Skeletal muscle tissue (tissue), 4 donors: ENCODE data around the gene CPEB3. TPM values are rescaled to one million over a fixed set of nuclear protein-coding genes. Genes with fewer than 3 reads are reported as not detected.
"Not testable (repeated sequence)": the region's sequence is repeated elsewhere in the genome, so short reads cannot be mapped to it uniquely, and the experiment has no call there.

Experiments
- H3K27ac ChIP-seq: one replicate; pipeline ENCODE4 v1.7.0; 2013; ENCODE audit warnings: mild to moderate bottlenecking, low read depth, low read length, inconsistent platforms
- H3K27me3 ChIP-seq, 3 donors: one replicate each; pipeline ENCODE4 v1.7.0; 2013; ENCODE audit warnings: low read length in 3 of 3; ENCODE audit not compliant: control insufficient read depth in 3 of 3, insufficient read depth in 3 of 3
- H3K36me3 ChIP-seq, 3 donors: one replicate each; pipeline ENCODE4 v1.7.0; 2013; ENCODE audit warnings: low read length in 3 of 3; ENCODE audit not compliant: control insufficient read depth in 3 of 3, insufficient read depth in 3 of 3
- H3K4me1 ChIP-seq, 3 donors: one replicate each; pipeline ENCODE4 v1.7.0; 2013; ENCODE audit warnings: low read length in 3 of 3, mild to moderate bottlenecking in 3 of 3; ENCODE audit not compliant: control insufficient read depth in 3 of 3, insufficient read depth in 3 of 3
- H3K4me3 ChIP-seq, 3 donors: one replicate each; pipeline ENCODE4 v1.7.0; 2013; ENCODE audit warnings: low read length in 3 of 3
- H3K9ac ChIP-seq, 3 donors: one replicate each; pipeline ENCODE4 v1.7.0; 2013; ENCODE audit warnings: low read length in 3 of 3, mild to moderate bottlenecking in 3 of 3, moderate library complexity in 2 of 3, low read depth in 1 of 3
- H3K9me3 ChIP-seq, 3 donors: one replicate each; pipeline ENCODE4 v1.7.0; 2013; ENCODE audit warnings: low read length in 3 of 3; ENCODE audit not compliant: control insufficient read depth in 3 of 3
- total RNA-seq: library from RNA; depleted of rRNA; stranded (reverse); fragments of >200 nt; gene quantifications from one replicate; pipeline ENCODE4 v1.2.3, GENCODE V29; 2014
- donor health status: Osteomylitis.

CPEB3 gene
- total RNA-seq, 1 donor from 2014 or later = 3.1 TPM

DNA sequence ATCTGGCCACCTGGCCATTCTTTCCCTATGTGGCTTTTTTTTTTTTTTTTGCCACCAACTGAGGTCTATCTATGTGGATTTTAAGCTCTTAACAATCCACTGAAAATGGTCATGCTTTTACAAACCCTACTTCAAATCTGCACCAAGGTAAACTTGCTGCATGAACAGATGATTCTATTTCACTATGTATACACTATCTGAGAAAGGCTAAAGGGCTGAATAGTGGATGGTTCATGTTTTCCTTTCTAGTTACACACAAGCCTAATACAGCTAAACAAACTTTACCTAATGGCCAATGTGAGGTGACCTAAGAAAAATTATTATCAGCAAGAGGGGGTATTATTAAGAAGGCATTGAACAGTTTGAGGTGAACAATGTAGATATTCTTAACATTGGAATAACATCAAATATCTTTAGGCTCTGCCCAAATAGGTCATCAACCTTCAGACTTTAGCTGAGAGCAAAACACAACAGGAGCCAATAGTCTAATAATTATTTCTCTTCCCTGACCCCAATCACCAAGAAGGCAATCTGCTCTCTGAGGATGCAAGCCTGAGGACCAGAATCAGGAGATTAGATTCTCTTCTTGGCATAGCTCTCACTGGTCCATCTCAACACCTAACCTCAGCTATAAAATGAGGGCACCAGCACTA, 160.1 kb downstream of the CPEB3 start:
- no peak overlapping the region for H3K9ac ChIP-seq
- no peaks in the 10 kb centered on the region for H3K27me3 ChIP-seq
- H3K36me3 ChIP-seq = no peaks in the 10 kb centered on the region
- H3K27ac ChIP-seq = no peak overlapping the region
- H3K9me3 ChIP-seq = no peaks in the 10 kb centered on the region
- H3K4me3 ChIP-seq = no peak overlapping the region
- peaks cover 2 to 8% (median 2%) of the 10 kb centered on the region in 3 donors for H3K4me1 ChIP-seq

DNA sequence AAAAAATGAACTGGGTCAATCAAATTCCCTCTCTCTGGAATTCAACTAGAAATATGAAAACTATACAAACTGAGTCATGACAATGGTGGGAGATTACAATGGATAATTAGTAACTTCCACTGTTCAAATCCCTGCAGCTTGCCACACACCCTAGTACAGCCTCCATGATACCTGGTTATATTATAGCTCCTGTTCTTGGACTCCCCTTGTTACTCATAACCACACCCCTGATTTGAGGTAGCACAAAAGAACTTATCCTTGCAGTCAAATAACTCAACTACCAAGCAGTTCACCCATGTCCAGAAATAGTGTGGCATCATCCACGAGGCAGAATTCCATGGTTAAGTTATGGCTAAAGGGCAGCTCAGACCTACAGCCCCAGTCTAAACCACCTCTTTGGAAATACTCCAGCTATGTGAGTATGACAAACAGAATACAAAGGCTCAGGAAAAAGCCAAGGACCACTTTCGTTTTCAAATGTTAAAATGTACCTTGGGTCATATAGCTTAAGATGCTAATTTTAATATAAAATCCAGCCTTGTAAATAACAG, 164.7 kb downstream of the CPEB3 start:
- no peaks in the 10 kb centered on the region for H3K36me3 ChIP-seq
- H3K4me1 ChIP-seq = peaks cover 37 to 47% (median 39%) of the 10 kb centered on the region in 3 donors
- no peak overlapping the region for H3K4me3 ChIP-seq
- no peak overlapping the region for H3K27ac ChIP-seq
- no peaks in the 10 kb centered on the region for H3K27me3 ChIP-seq
- no peaks in the 10 kb centered on the region for H3K9me3 ChIP-seq
- H3K9ac ChIP-seq = no peak overlapping the region

DNA sequence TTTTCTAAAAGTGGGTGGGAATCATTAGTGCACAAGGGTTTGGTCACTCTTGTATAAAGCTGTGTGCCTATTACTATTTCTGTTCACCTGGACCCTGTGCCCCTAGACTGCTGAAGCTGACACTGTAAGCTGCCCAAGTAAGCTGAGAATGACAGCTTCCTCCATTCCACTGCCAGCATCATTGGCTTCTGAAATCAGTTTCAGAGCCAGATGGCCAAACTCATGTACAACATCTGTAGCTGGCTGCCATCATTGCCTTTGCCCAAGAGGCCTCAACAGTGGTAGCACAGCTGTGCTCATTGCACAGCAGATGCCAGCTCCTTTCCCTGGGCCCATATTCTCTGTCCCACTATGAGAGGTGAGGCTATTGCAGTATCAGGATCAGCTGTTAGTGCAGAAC, 165.7 kb downstream of the CPEB3 start:
- Histone ChIP-seq H3K27me3 (no peaks in the 10 kb centered on the region), H3K4me1 (peaks cover 37 to 45% (median 39%) of the 10 kb centered on the region in 3 donors), H3K27ac (no peak overlapping the region), H3K9me3 (no peaks in the 10 kb centered on the region), H3K4me3 (peak overlapping the region in 1 of 3 donors; percentile 15), H3K36me3 (no peaks in the 10 kb centered on the region), H3K9ac (no peak overlapping the region)

DNA sequence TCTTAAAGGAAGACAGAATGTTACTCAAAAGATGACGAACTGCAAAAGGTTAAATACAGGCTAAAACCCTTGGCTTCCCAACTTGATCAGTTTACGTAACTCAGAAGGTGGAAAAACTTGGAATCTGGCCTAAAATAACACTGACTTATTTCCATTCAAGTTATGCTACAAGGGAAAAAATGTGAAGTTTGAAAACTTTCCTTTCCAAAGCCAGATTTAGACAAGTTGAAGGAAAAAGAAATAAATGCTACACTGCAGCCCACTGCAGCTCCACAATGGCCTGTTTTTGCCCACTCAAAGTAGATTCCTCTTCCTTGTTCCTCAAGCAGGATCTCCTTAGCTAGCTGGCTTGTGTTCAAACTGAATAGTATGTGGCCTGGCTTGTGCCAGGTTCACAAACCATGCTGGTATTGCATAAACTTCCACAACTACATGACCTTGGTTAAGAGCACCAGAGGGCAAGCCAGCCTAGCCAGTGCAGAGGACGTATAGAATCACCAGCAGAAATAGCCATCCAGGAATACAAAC, 166.2 kb downstream of the CPEB3 start:
- H3K4me3 ChIP-seq = no peak overlapping the region
- H3K27ac ChIP-seq = no peak overlapping the region
- peaks cover 37 to 45% (median 39%) of the 10 kb centered on the region in 3 donors for H3K4me1 ChIP-seq
- no peaks in the 10 kb centered on the region for H3K27me3 ChIP-seq
- H3K36me3 ChIP-seq = no peaks in the 10 kb centered on the region
- H3K9me3 ChIP-seq = no peaks in the 10 kb centered on the region
- H3K9ac ChIP-seq = no peak overlapping the region

DNA sequence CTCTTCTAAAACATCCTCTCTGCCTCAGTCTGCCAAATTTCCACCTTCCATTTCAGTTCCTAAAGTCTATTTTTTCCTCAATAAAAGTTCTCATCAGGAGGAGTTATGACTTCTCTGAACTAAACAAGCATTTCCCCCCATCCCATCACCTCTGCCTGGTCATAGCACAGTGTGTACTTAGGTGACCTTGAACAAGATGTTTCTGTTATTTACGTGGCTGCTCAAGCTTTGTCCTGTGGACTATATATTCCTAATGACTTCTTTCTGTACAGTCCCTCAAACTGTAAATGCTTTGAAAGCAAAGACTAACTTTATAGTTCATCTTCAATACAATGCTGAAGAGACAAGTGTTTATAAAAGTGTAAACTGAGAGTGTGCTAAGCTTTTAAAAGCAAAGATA, 166.9 kb downstream of the CPEB3 start:
- no peaks in the 10 kb centered on the region for H3K9me3 ChIP-seq
- no peak overlapping the region for H3K4me3 ChIP-seq
- peaks cover 37 to 45% (median 39%) of the 10 kb centered on the region in 3 donors for H3K4me1 ChIP-seq
- no peak overlapping the region for H3K27ac ChIP-seq
- no peaks in the 10 kb centered on the region for H3K36me3 ChIP-seq
- H3K27me3 ChIP-seq = no peaks in the 10 kb centered on the region
- no peak overlapping the region for H3K9ac ChIP-seq

DNA sequence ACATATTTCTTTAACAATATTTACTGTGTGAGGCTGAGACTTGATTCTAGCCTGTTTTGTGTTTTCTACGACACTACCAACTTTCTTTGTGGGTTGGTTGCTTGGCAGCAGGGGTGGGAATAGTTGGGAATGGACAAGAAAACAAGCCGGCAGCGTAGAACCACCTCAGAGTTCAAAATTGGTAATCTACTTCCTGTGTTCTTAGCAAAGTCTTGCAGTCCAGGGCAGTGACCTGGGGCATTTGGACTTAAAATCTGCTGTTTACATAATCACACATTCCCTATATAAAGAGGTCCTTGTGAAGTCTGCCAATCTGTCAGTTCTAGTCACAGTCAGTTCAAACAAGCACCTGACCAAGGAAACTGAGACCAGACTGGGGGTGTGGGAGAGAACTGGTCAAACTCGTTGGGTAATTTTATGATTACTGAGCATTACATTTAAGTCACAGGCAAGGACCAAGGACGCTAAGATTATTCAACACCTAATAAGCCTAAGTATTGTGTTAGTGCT, 167.9 kb downstream of the CPEB3 start:
- Histone ChIP-seq H3K27ac (no peak overlapping the region), H3K27me3 (no peaks in the 10 kb centered on the region), H3K9me3 (no peaks in the 10 kb centered on the region), H3K36me3 (no peaks in the 10 kb centered on the region), H3K4me3 (no peak overlapping the region), H3K4me1 (peaks cover 37 to 49% (median 39%) of the 10 kb centered on the region in 3 donors), H3K9ac (no peak overlapping the region)

DNA sequence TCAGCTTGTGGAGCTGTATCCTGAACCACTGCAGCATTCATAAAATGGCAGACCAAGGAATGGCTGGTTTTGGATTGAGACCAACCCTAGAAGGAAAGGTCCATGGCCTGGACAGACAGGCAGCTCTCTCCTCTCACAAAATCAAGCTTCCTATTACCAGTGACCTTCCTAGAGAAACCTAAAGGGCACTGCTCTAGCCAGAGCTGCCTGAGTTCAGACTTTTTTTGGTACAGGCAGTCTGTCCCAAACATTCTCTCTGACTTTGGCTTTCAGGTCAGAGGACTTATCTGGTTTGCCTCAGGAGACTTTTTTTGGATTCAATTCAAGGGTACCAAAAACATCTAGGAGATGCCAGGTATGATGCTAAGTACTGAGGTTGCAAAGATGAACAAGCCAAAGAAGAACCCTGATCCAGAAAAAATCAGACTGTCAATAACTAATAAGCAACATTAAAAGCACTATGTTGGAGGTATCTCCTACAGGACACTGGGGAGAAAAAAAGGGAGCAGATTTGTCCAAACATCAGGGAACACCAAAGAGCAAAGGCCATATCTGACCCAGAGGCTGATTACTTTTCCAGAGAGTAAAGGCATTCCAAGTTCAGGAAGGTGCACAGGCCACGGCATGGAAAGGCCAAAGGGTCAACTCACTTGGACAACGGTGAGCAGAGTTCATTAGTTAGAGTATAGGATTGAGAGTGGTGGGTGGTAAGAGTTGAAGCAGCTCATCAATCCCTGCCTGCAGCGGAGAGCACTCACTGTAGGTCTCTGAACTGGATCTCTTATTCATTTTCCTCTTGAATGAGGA, 169.0 kb downstream of the CPEB3 start:
- Histone ChIP-seq H3K27me3 (no peaks in the 10 kb centered on the region), H3K27ac (no peak overlapping the region), H3K36me3 (no peaks in the 10 kb centered on the region), H3K4me1 (peaks cover 37 to 49% (median 39%) of the 10 kb centered on the region in 3 donors), H3K9me3 (no peaks in the 10 kb centered on the region), H3K9ac (no peak overlapping the region), H3K4me3 (no peak overlapping the region)

DNA sequence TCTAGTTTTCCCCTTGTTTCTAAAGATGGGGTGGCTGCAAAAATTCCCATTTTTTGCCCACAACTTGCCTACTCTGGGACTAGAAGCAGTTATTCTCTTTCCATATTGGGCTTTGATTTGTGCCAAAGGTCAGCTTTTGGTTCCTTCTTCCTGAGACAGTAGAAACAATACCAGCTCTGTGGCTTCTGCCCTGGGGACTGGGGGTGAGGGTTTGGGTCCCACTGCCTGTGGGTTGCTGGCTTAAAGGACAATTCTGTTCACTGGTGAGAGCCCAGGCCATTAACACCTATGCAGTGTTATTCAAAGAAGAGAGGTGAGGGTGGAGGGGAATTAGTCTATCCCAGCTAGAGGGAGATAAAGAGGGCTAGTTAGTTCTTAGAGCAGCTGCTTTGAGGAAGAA, 171.5 kb downstream of the CPEB3 start:
- Histone ChIP-seq H3K9me3 (no peaks in the 10 kb centered on the region), H3K36me3 (no peaks in the 10 kb centered on the region), H3K4me3 (no peak overlapping the region), H3K27me3 (no peaks in the 10 kb centered on the region), H3K4me1 (peaks cover 23 to 29% (median 24%) of the 10 kb centered on the region in 3 donors), H3K9ac (no peak overlapping the region), H3K27ac (no peak overlapping the region)

DNA sequence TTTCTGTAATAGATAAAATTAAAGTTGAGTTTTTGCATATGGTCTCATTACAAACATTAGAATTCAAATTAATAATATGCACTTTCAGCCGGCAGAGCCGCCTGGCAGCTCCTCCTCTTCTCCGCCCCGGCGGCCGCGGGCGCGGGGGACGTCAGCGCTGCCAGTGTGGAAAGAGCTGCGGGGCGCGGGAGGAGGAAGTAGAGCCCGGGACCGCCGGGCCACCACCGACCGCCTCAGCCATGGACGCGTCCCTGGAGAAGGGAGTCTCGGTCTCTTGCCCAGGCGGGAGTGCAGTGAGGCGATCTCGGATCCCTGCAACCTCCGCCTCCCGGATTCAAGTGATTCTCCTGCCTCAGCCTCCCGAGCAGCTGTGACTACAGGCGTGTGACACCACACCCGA, 176.0 kb downstream of the CPEB3 start:
- not testable (repeated sequence) for H3K9ac ChIP-seq, H3K36me3 ChIP-seq, H3K9me3 ChIP-seq, H3K27ac ChIP-seq, H3K27me3 ChIP-seq, H3K4me3 ChIP-seq
- peaks cover 5 to 14% (median 8%) of the 10 kb centered on the region in 3 donors for H3K4me1 ChIP-seq
